ENCODE measurements around the gene MYO6. TPM values are rescaled to one million over a fixed set of nuclear protein-coding genes. Genes with fewer than 3 reads are reported as not detected.
"Not testable (repeated sequence)": the region's sequence is repeated elsewhere in the genome, so short reads cannot be mapped to it uniquely, and the experiment has no call there.

The MYO6 gene
- total RNA-seq, 1 experiment from 2014 or later = 2.0 TPM

GRCh38 chr6:75893058-75893775 is 144.2 kb downstream of the MYO6 start:
- H3K9ac ChIP-seq (ENCODE audit: low read length) = no peak overlapping the region
- H3K27ac ChIP-seq (ENCODE audit: low read length) = no peak overlapping the region
- H3K27me3 ChIP-seq (ENCODE audit: low read length) = no peaks in the 10 kb centered on the region
- no peak overlapping the region for H3K4me3 ChIP-seq (ENCODE audit: low read length)
- H3K79me2 ChIP-seq (ENCODE audit: low read length) = no peaks in the 10 kb centered on the region
- no peaks in the 10 kb centered on the region for H4K20me1 ChIP-seq (ENCODE audit: insufficient read depth, low read depth, low read length)
- H3K36me3 ChIP-seq (ENCODE audit: insufficient read depth, low read length) = no peaks in the 10 kb centered on the region
- no peaks in the 10 kb centered on the region for H3K9me3 ChIP-seq (ENCODE audit: low read length)
- peak; percentile 80 for DNase-seq
- H2AFZ ChIP-seq (ENCODE audit: low read length) = no peak overlapping the region
- no peaks in the 10 kb centered on the region for H3K9me2 ChIP-seq (replicated peaks; ENCODE audit: insufficient read depth, low read length)
- H3K4me2 ChIP-seq (ENCODE audit: low read depth, low read length, poor library complexity, severe bottlenecking) = no peak overlapping the region
- H3K4me1 ChIP-seq (ENCODE audit: low read length) = no peaks in the 10 kb centered on the region

- Histone ChIP-seq H3K9me3 (ENCODE audit: low read length) (no peaks in the 10 kb centered on the region), H3K4me3 (ENCODE audit: low read length) (no peak overlapping the region), H3K9ac (ENCODE audit: low read length) (no peak overlapping the region), H3K27ac (ENCODE audit: low read length) (no peak overlapping the region), H4K20me1 (ENCODE audit: insufficient read depth, low read depth, low read length) (no peaks in the 10 kb centered on the region), H3K27me3 (ENCODE audit: low read length) (no peaks in the 10 kb centered on the region), H3K36me3 (ENCODE audit: insufficient read depth, low read length) (no peaks in the 10 kb centered on the region), H3K4me2 (ENCODE audit: low read depth, low read length, poor library complexity, severe bottlenecking) (no peak overlapping the region), H2AFZ (ENCODE audit: low read length) (no peak overlapping the region), H3K9me2 (replicated peaks; ENCODE audit: insufficient read depth, low read length) (no peaks in the 10 kb centered on the region), H3K4me1 (ENCODE audit: low read length) (no peaks in the 10 kb centered on the region), H3K79me2 (ENCODE audit: low read length) (no peaks in the 10 kb centered on the region)
- no peak for DNase-seq
These were observed 144.7 kb downstream of the MYO6 start for GRCh38 chr6:75893776-75894152.

- H3K4me2 ChIP-seq (ENCODE audit: low read depth, low read length, poor library complexity, severe bottlenecking) = no peak overlapping the region
- no peak overlapping the region for H2AFZ ChIP-seq (ENCODE audit: low read length)
- H3K27me3 ChIP-seq (ENCODE audit: low read length) = no peaks in the 10 kb centered on the region
- H3K79me2 ChIP-seq (ENCODE audit: low read length) = no peaks in the 10 kb centered on the region
- no peak overlapping the region for H3K4me3 ChIP-seq (ENCODE audit: low read length)
- H3K27ac ChIP-seq (ENCODE audit: low read length) = no peak overlapping the region
- no peaks in the 10 kb centered on the region for H3K36me3 ChIP-seq (ENCODE audit: insufficient read depth, low read length)
- H4K20me1 ChIP-seq (ENCODE audit: insufficient read depth, low read depth, low read length) = no peaks in the 10 kb centered on the region
- no peaks in the 10 kb centered on the region for H3K9me2 ChIP-seq (replicated peaks; ENCODE audit: insufficient read depth, low read length)
- H3K9me3 ChIP-seq (ENCODE audit: low read length) = no peaks in the 10 kb centered on the region
- no peak for DNase-seq
- H3K4me1 ChIP-seq (ENCODE audit: low read length) = no peaks in the 10 kb centered on the region
- no peak overlapping the region for H3K9ac ChIP-seq (ENCODE audit: low read length)
These were observed 147.5 kb downstream of the MYO6 start for GRCh38 chr6:75896526-75896925.

GRCh38 chr6:75900216-75900615 is 151.2 kb downstream of the MYO6 start:
- H3K27me3 ChIP-seq (ENCODE audit: low read length); H3K79me2 ChIP-seq (ENCODE audit: low read length); H3K27ac ChIP-seq (ENCODE audit: low read length); H3K4me2 ChIP-seq (ENCODE audit: low read depth, low read length, poor library complexity, severe bottlenecking); H2AFZ ChIP-seq (ENCODE audit: low read length); H3K36me3 ChIP-seq (ENCODE audit: insufficient read depth, low read length); H3K9me2 ChIP-seq (replicated peaks; ENCODE audit: insufficient read depth, low read length); H3K4me3 ChIP-seq (ENCODE audit: low read length); H3K9me3 ChIP-seq (ENCODE audit: low read length); H4K20me1 ChIP-seq (ENCODE audit: insufficient read depth, low read depth, low read length); H3K9ac ChIP-seq (ENCODE audit: low read length); DNase-seq; H3K4me1 ChIP-seq (ENCODE audit: low read length): not testable (repeated sequence)

GRCh38 chr6:75905129-75905528 is 156.1 kb downstream of the MYO6 start:
- not testable (repeated sequence) for H3K4me3 ChIP-seq (ENCODE audit: low read length); H4K20me1 ChIP-seq (ENCODE audit: insufficient read depth, low read depth, low read length); H3K27ac ChIP-seq (ENCODE audit: low read length); H3K79me2 ChIP-seq (ENCODE audit: low read length); H3K9ac ChIP-seq (ENCODE audit: low read length); H3K4me1 ChIP-seq (ENCODE audit: low read length); DNase-seq; H3K36me3 ChIP-seq (ENCODE audit: insufficient read depth, low read length); H2AFZ ChIP-seq (ENCODE audit: low read length); H3K27me3 ChIP-seq (ENCODE audit: low read length); H3K9me2 ChIP-seq (replicated peaks; ENCODE audit: insufficient read depth, low read length); H3K4me2 ChIP-seq (ENCODE audit: low read depth, low read length, poor library complexity, severe bottlenecking); H3K9me3 ChIP-seq (ENCODE audit: low read length)

- H3K9ac ChIP-seq (ENCODE audit: low read length) = no peak overlapping the region
- no peak for DNase-seq
- no peak overlapping the region for H3K4me2 ChIP-seq (ENCODE audit: low read depth, low read length, poor library complexity, severe bottlenecking)
- no peaks in the 10 kb centered on the region for H4K20me1 ChIP-seq (ENCODE audit: insufficient read depth, low read depth, low read length)
- H3K4me3 ChIP-seq (ENCODE audit: low read length) = no peak overlapping the region
- no peaks in the 10 kb centered on the region for H3K9me2 ChIP-seq (replicated peaks; ENCODE audit: insufficient read depth, low read length)
- H3K9me3 ChIP-seq (ENCODE audit: low read length) = no peaks in the 10 kb centered on the region
- no peaks in the 10 kb centered on the region for H3K79me2 ChIP-seq (ENCODE audit: low read length)
- H3K36me3 ChIP-seq (ENCODE audit: insufficient read depth, low read length) = no peaks in the 10 kb centered on the region
- H3K27me3 ChIP-seq (ENCODE audit: low read length) = no peaks in the 10 kb centered on the region
- H2AFZ ChIP-seq (ENCODE audit: low read length) = no peak overlapping the region
- H3K4me1 ChIP-seq (ENCODE audit: low read length) = no peaks in the 10 kb centered on the region
- no peak overlapping the region for H3K27ac ChIP-seq (ENCODE audit: low read length)
These were observed 157.8 kb downstream of the MYO6 start for GRCh38 chr6:75906871-75907270.

GRCh38 chr6:75907444-75907843 is 158.4 kb downstream of the MYO6 start:
- Histone ChIP-seq H3K4me3 (ENCODE audit: low read length) (no peak overlapping the region), H3K79me2 (ENCODE audit: low read length) (no peaks in the 10 kb centered on the region), H3K27ac (ENCODE audit: low read length) (no peak overlapping the region), H3K27me3 (ENCODE audit: low read length) (no peaks in the 10 kb centered on the region), H4K20me1 (ENCODE audit: insufficient read depth, low read depth, low read length) (no peaks in the 10 kb centered on the region), H3K9me3 (ENCODE audit: low read length) (no peaks in the 10 kb centered on the region), H3K9me2 (replicated peaks; ENCODE audit: insufficient read depth, low read length) (no peaks in the 10 kb centered on the region), H3K9ac (ENCODE audit: low read length) (no peak overlapping the region), H2AFZ (ENCODE audit: low read length) (no peak overlapping the region), H3K36me3 (ENCODE audit: insufficient read depth, low read length) (no peaks in the 10 kb centered on the region), H3K4me2 (ENCODE audit: low read depth, low read length, poor library complexity, severe bottlenecking) (no peak overlapping the region), H3K4me1 (ENCODE audit: low read length) (no peaks in the 10 kb centered on the region)
- no peak for DNase-seq

- Histone ChIP-seq H3K9ac (ENCODE audit: low read length) (no peak overlapping the region), H3K4me3 (ENCODE audit: low read length) (no peak overlapping the region), H3K9me2 (replicated peaks; ENCODE audit: insufficient read depth, low read length) (no peaks in the 10 kb centered on the region), H3K36me3 (ENCODE audit: insufficient read depth, low read length) (no peaks in the 10 kb centered on the region), H3K27me3 (ENCODE audit: low read length) (no peaks in the 10 kb centered on the region), H3K27ac (ENCODE audit: low read length) (no peak overlapping the region), H3K4me1 (ENCODE audit: low read length) (no peaks in the 10 kb centered on the region), H4K20me1 (ENCODE audit: insufficient read depth, low read depth, low read length) (no peaks in the 10 kb centered on the region), H3K79me2 (ENCODE audit: low read length) (no peaks in the 10 kb centered on the region), H3K9me3 (ENCODE audit: low read length) (no peaks in the 10 kb centered on the region), H2AFZ (ENCODE audit: low read length) (no peak overlapping the region), H3K4me2 (ENCODE audit: low read depth, low read length, poor library complexity, severe bottlenecking) (no peak overlapping the region)
- DNase-seq = no peak
These were observed 164.0 kb downstream of the MYO6 start for GRCh38 chr6:75913040-75913439.

- Histone ChIP-seq H3K4me1 (ENCODE audit: low read length) (no peaks in the 10 kb centered on the region), H3K27me3 (ENCODE audit: low read length) (no peaks in the 10 kb centered on the region), H4K20me1 (ENCODE audit: insufficient read depth, low read depth, low read length) (no peaks in the 10 kb centered on the region), H3K9ac (ENCODE audit: low read length) (no peak overlapping the region), H3K79me2 (ENCODE audit: low read length) (no peaks in the 10 kb centered on the region), H3K4me3 (ENCODE audit: low read length) (no peak overlapping the region), H3K27ac (ENCODE audit: low read length) (no peak overlapping the region), H2AFZ (ENCODE audit: low read length) (no peak overlapping the region), H3K4me2 (ENCODE audit: low read depth, low read length, poor library complexity, severe bottlenecking) (no peak overlapping the region), H3K36me3 (ENCODE audit: insufficient read depth, low read length) (no peaks in the 10 kb centered on the region), H3K9me3 (ENCODE audit: low read length) (no peaks in the 10 kb centered on the region), H3K9me2 (replicated peaks; ENCODE audit: insufficient read depth, low read length) (no peaks in the 10 kb centered on the region)
- DNase-seq = no peak
These were observed 173.2 kb downstream of the MYO6 start for GRCh38 chr6:75922226-75922625.

All from Karpas-422 (cell line).